Astrocyte of the cerebellum (primary cell): ENCODE data around the gene RNU11.

ENCODE experiments used
- DNase-seq: peaks from one replicate; pipeline ENCODE4 v3.0.0-alpha.2; 2011; ENCODE audit warnings: low read depth
- H3K4me3 ChIP-seq: 2 replicates; pipeline ENCODE4 v1.5.1; 2011; ENCODE audit warnings: mild to moderate bottlenecking, low read depth, low read length, moderate library complexity
- in situ Hi-C: cut with HindIII; loops from 2 replicates; pipeline ENCODE4 v1.10.0; 2017; ENCODE audit warnings: low sequenced_read_pairs
- TF ChIP-seq, protein P1 (sequence below): IDR thresholded peaks from 2 replicates; pipeline ENCODE4 v1.5.1; 2012; ENCODE audit warnings: low read length, low read depth, moderate library complexity, mild to moderate bottlenecking; ENCODE audit errors: missing control alignments

Gene RNU11

GRCh38 chr1:28648474-28649198 lies at the start of gene RNU11:
Gene RNU11 (plus strand): TSS chr1:28648600.
- DNase-seq: peak; percentile 96
- TF ChIP-seq, protein P1, sequence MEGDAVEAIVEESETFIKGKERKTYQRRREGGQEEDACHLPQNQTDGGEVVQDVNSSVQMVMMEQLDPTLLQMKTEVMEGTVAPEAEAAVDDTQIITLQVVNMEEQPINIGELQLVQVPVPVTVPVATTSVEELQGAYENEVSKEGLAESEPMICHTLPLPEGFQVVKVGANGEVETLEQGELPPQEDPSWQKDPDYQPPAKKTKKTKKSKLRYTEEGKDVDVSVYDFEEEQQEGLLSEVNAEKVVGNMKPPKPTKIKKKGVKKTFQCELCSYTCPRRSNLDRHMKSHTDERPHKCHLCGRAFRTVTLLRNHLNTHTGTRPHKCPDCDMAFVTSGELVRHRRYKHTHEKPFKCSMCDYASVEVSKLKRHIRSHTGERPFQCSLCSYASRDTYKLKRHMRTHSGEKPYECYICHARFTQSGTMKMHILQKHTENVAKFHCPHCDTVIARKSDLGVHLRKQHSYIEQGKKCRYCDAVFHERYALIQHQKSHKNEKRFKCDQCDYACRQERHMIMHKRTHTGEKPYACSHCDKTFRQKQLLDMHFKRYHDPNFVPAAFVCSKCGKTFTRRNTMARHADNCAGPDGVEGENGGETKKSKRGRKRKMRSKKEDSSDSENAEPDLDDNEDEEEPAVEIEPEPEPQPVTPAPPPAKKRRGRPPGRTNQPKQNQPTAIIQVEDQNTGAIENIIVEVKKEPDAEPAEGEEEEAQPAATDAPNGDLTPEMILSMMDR: no peak
- H3K4me3 ChIP-seq: peak within 1 kb of the TSS; percentile 40
- in situ Hi-C loops: no loop called here

- in situ Hi-C loops: loop anchor here (5.0 to 25.0 kb wide), 2 partner anchors 184 to 339 kb away; partner anchors contain the start of gene SESN2
- TF ChIP-seq, protein P1: no peak
- peak; percentile 88 for DNase-seq
- H3K4me3 ChIP-seq: no peak overlapping the region
Observed at GRCh38 chr1:28601696-28602095, 46.7 kb upstream of the RNU11 start.

DNA sequence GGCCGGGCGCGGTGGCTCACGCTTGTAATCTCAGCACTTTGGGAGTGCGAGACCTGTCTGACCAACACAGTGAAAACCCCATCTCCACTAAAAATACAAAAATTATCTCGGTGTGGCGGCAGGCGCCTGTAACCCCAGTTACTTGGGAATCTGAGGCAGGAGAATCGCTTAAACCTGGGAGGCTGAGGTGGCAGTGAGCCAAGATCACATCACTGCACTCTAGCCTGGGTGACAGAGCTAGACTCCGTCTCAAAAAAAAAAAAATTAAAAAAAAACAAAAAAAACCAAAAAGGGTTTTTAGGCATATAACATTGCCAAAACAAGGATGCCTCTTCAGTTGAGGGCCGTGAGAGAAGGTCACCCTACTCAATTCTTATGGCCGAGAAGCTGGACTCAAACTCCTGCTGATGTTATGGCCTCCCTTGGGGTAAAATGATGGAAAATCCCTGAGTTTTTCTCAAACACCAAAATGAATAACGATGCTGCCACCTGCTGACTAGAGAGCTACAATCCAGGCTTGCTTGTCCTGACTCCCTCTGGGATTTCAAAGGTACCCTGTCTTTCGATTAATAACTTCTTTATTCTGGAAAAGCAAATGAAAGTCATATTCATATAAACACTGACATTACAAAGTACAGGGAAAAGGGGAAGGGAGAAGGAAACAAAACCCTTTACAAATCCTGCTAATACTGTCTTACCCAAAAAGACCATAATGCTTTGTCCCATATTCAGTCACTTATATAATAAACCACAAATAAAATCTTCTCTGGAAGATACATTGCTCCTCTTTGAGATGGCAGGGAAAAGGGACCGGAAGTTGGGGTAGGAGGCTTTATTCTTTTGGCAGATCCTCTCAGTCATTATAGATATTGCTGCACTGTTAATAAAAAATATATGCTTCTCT lies 45.6 kb upstream of the RNU11 start:
- TF ChIP-seq, protein P1: peak; percentile 71
- peak; percentile 79 for DNase-seq
- in situ Hi-C loops: loop anchor here (5.0 to 25.0 kb wide), 2 partner anchors 185 to 340 kb away; partner anchors contain the start of gene SESN2
- H3K4me3 ChIP-seq: no peak overlapping the region

- TF ChIP-seq, protein P1: no peak
- no peak overlapping the region for H3K4me3 ChIP-seq
- no peak for DNase-seq
- in situ Hi-C loops: loop anchor here (5.0 to 25.0 kb wide), 2 partner anchors 187 to 342 kb away; partner anchors contain the start of gene SESN2
Observed at GRCh38 chr1:28604411-28604810, 44.0 kb upstream of the RNU11 start.

- in situ Hi-C loops: loop anchor here (5.0 to 25.0 kb wide), 2 partner anchors 188 to 343 kb away; partner anchors contain the start of gene SESN2
- TF ChIP-seq, protein P1: no peak
- no peak overlapping the region for H3K4me3 ChIP-seq
- no peak for DNase-seq
Observed at GRCh38 chr1:28604962-28605361, 43.4 kb upstream of the RNU11 start.

- DNase-seq: no peak
- TF ChIP-seq, protein P1: no peak
- H3K4me3 ChIP-seq: no peak overlapping the region
- in situ Hi-C loops: loop anchor here (25.0 kb wide), 1 partner anchor 344 kb away; the partner anchor contains the start of gene SESN2
Observed at GRCh38 chr1:28606771-28607170, 41.6 kb upstream of the RNU11 start.
